Activated CD4-positive, alpha-beta T cell treated with anti-CD3 and anti-CD28 coated beads for 48 hours (primary cell): ENCODE measurements around the gene GPS1.

Source experiments
- DNase-seq: peaks from one replicate; pipeline ENCODE4 v3.0.0-alpha.2; 2020

GPS1 gene

GRCh38 chr17:82047379-82047778 lies 4.3 kb upstream of the GPS1 start:
- DNase-seq = no peak

DNA sequence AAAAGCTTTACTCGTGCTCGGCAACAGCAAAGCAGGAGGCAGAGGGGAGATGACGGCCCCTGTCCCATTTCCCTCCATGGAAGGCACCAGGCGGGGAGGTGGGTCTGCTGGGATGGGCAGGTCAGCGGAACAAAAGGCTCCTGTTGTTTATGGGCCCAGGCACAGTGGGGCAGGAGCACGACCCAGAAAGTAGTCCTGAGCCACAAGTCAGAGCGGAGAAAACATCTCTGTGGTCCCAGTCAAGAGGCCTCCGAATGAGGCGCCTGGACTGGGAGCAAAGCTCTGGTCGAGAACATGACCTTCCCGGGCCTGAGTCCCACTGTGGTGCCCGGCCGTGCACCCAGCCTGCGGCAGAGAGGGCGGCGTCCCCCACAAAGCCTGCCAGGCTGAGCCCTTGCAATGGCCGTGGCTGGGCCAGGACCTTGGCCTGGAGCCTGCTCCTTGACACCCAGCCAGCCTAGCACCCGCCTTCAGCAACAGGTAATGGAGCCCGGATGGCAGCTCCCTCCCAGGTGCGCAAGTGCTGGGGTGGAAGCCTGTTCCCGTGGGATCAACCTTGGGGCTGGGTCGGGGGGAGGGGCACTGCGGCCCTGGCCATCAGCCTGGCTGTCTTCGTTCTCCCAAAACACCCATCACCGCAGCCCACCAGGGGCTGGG lies 3.7 kb upstream of the GPS1 start:
- no peak for DNase-seq

- DNase-seq = no peak
These were observed 3.1 kb upstream of the GPS1 start for GRCh38 chr17:82048571-82048971.

GRCh38 chr17:82049106-82049505 lies 2.6 kb upstream of the GPS1 start:
- no peak for DNase-seq

- DNase-seq = no peak
These were observed 2.2 kb upstream of the GPS1 start for GRCh38 chr17:82049521-82049971.

- DNase-seq = no peak
These were observed 1.4 kb upstream of the GPS1 start for GRCh38 chr17:82050152-82050760.

- no peak for DNase-seq
These were observed 697 bp upstream of the GPS1 start for GRCh38 chr17:82050761-82051641.

DNA sequence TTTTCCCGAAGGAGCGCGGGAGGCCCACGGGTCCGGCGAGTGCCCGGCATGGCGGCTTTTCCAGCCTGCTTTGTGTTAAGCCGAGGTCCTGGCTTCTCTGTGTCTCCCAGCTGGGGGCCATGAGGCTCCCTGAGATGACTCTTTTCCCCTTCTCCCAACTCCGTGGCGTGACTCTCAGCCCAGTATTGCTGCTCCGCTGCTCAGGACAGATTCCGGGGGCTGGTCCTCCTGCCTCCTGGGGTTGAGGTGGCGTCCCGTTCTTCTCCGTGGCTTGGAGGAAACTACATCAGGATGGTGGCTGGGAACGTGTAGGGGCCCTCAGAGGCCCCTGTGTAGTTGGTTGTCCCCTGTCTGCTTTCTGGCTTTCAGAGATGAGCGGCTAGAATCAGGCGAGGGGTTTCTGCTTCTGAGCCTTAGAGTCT lies 951 bp downstream of the GPS1 start:
- DNase-seq = no peak

DNA sequence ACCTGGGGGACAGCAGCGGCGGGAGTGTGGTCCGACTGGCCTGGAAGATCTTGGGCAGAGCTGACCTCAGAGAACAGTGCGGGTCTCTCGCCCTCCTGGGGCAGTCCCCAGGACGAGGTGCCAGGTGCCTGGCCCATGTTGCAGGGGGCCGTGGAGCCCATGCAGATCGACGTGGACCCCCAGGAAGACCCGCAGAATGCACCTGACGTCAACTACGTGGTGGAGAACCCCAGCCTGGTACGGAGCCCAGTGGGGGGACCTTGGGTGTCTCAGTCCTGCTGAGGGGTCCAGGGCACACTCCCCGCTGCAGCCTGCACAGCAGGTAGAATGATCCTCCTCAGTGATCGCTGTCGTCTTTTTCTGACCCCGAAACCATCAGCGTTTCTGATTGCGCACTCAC lies 1.4 kb downstream of the GPS1 start:
- no peak for DNase-seq

DNA sequence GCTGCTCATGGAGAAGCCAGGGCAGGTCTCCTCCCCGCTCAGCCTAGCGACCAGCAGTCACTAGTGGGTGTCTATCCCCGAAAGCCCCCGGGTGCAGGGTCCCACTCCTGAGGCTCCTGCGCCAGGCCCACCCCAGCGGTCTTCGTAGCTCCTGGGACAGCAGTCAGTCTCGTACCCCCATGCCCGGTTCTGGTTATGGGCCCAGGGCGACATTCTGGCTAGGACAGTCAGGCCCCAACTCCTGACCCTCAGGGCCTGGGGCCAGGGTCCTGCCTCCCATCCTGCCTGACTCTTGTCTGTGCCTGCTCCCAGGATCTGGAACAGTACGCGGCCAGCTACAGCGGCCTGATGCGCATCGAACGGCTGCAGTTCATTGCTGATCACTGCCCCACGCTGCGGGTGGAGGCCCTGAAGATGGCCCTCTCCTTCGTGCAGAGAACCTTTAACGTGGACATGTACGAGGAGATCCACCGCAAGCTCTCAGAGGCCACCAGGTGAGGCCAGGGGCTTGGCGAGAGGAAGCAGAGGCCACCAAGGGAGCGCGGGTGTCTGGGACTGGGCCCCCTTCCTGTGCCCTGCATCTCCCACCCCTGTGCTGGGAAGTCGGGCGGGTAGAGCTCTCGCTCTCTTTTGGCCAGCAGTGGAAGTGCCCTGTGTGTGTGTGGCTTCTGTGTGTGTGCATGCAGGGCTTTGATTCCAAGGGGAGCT lies 2.0 kb downstream of the GPS1 start:
- no peak for DNase-seq

DNA sequence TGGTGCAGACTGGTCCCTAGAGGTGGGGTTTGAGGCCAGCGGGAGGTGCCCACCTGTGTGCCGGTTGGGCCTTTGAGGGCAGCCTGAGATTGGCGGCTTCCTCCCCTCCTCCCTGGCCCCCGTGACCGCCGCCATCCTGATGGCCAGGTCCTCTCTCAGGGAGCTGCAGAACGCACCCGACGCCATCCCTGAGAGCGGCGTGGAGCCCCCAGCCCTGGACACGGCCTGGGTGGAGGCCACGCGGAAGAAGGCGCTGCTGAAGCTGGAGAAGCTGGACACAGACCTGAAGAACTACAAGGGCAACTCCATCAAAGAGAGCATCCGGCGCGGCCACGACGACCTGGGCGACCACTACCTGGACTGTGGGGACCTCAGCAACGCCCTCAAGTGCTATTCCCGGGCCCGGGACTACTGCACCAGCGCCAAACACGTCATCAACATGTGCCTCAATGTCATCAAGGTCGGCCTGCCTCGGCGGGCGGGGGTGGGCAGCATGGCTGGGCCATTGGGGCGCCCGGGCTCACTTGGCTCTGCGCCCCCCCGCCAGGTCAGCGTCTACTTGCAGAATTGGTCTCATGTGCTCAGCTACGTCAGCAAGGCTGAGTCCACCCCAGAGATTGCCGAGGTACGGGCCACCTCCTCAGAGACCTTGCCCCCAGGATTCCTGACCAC lies 2.8 kb downstream of the GPS1 start:
- no peak for DNase-seq

GRCh38 chr17:82055023-82055964 lies 3.6 kb downstream of the GPS1 start:
- DNase-seq = no peak

DNA sequence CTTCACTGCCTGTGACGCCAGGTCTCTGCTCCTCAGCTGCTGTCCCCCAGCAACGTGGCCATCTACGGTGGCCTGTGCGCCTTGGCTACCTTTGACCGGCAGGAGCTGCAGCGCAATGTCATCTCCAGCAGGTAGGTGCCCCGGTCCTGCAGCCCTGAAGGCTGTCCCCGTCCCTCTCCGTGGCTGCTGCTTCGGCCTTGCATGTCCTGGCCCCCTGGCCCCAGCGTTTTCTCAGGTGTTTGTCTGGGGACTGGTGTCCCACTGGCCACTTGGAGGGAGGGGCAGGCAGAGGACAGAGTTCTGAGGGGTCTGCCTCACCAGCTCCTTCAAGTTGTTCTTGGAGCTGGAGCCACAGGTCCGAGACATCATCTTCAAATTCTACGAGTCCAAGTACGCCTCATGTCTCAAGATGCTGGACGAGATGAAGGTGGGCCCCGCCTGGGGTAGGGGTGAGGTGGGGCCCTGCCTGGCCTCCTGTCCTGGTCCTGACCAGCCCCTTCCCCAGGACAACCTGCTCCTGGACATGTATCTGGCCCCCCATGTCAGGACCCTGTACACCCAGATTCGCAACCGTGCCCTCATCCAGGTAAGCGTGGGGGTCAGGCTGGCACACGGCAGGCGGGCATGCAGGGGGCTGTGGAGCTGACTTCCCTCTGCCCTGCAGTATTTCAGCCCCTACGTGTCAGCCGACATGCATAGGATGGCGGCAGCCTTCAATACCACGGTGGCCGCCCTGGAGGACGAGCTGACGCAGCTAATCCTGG lies 4.4 kb downstream of the GPS1 start:
- no peak for DNase-seq

DNA sequence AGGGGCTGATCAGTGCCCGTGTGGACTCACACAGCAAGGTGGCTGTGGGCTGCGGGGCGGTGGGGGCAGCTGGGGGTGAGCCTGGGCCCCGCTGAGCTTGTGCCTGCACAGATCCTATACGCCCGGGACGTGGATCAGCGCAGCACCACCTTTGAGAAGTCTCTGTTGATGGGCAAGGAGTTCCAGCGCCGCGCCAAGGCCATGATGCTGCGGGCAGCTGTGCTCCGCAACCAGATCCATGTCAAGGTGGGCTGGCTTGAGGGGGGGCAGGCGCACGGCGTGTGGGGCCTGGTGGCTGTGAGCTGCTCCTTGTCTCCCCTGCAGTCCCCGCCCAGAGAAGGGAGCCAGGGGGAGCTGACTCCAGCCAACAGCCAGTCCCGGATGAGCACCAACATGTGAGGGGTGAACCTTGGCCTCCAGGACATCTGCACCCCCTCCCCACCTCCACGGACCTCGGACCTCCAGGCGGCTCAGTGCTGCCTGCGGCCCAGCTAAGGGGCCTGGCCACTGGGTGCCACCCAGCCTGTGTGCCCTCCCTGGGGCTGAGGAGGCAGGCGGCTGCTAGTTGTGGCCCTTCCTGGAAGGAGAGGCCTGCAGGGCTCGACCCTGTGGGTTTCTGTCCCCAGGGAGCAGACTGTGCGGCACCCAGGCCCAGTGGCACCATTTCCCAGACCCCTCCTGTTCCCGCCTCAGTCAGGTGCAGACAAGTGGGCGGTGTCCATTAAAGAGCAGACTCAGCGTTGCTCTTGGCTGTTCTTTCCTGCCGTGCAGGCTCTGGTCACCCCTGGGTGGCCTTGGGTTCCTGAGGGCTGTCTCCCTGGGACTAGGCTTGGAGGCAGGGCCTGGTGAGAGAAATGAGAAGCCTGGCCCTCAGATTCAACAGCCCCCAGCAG lies 5.3 kb downstream of the GPS1 start:
- no peak for DNase-seq

DNA sequence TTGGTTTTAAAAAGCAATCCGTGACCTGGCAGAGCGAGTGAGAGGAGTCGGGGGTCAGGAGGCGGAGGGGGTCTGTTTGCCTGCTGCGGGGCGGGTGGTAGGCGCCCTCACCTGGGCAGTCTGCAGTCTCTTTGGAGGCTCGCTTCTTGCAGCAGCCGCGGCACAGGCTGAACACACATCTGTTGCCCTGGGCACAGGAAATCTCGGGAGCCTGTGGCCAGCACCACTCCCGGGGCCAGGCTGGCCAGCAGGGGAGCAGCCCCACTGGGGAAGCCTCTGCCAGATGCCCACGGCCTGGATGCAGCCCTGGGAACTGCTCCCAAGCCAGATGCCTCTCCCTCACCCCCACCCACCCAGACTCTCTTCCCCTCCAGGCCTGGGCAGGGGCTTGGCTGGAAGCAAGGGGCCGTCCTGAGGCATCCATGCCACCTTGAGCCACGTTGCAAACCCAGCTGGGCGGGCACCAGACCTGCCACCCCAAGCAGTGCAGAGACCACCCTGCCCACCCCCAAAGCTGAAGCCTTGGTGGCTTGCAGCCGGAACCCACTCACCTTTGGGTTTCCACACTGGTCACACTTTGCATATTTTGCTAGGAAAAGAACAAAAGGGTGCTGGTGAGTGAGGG lies 6.6 kb downstream of the GPS1 start:
- DNase-seq = no peak

GRCh38 chr17:82058855-82059249 lies 7.2 kb downstream of the GPS1 start:
- no peak for DNase-seq

DNA sequence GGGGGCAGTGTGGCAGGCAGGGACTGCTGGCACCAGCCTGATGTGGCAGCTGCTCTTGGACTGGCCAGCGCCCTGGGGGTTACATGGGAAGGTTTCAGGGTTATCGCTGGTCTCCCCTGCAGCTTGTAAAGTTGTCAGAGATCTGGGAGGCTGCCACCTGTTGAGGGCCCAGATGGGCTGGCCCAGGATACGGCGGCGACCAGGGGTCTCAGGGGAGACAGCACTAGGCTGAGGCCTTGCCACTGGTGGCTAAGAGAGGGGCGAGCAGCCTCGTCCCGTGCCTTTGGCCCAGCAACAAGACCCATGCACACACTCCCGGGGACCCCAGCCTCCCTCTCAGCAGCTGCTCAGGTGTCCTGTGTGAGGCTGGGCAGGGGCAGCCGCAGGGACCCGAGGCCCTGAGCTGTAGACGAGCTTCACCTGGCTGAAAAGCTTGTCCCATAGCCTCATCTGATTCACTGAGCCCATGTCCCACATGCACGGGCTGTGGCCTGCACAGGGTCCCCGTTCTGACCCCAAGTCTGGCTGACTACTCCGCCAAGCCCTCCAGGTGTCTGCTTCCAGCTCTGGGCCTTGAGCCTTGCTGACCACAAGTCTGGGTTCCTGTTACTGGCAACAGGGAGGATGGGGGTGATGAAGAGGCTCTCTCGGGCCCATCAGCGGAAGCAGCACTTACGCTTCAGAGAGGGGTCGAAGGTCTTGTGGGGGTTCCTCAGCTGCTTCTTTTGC lies 7.7 kb downstream of the GPS1 start:
- no peak for DNase-seq

DNA sequence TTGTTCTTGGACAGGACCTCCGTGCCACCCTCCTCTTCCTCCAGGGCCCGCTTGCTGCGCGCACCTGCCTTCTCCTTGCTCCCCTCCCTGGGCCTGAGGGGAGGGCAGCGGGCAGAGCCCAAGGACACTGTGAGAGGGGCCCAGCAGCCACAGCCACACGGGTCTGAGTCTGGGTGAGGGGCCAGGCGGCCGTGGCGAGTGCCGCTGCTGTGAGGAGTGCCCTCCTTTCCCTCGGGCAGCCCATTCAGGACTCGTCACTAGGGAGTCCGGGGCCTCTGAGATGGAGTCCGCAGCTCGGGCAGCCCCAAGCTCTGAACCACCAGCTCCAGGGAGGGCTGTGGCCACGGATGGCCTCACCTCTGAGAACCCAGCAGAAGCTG lies 8.3 kb downstream of the GPS1 start:
- DNase-seq = no peak

GRCh38 chr17:82060614-82061013 lies 8.9 kb downstream of the GPS1 start:
- DNase-seq = no peak
